Activated T-helper 2 cell treated with anti-CD3 and anti-CD28 coated beads, Interferon-gamma antibody, Interleukin-2, Interleukin-4, amounts not matched to agents 10 μg/mL and 5 μg/mL and 100 μg/mL, durations not matched to agents 14 hours and 24 hours and 36 hours (primary cell): ENCODE measurements around the gene LY86. TPM values are rescaled to one million over a fixed set of nuclear protein-coding genes. Genes with fewer than 3 reads are reported as not detected.

ENCODE experiments used
- DNase-seq: peaks from one replicate; pipeline ENCODE4 v3.0.0; 2021; ENCODE audit warnings: low spot score
- H3K27ac Mint-ChIP-seq: one replicate; pipeline ENCODE4 v1.8.0; 2021; ENCODE audit warnings: mixed read lengths
- H3K27me3 Mint-ChIP-seq: one replicate; pipeline ENCODE4 v1.8.0; 2021; ENCODE audit warnings: low read depth, mixed read lengths
- H3K36me3 Mint-ChIP-seq: one replicate; pipeline ENCODE4 v1.8.0; 2021; ENCODE audit warnings: low read depth, mixed read lengths
- H3K4me1 Mint-ChIP-seq: one replicate; pipeline ENCODE4 v1.8.0; 2021; ENCODE audit warnings: low read depth, mixed read lengths
- H3K4me3 Mint-ChIP-seq: one replicate; pipeline ENCODE4 v1.8.0; 2021; ENCODE audit warnings: low read depth, mild to moderate bottlenecking, moderate library complexity, mixed read lengths
- H3K9me3 Mint-ChIP-seq: one replicate; pipeline ENCODE4 v1.8.0; 2021; ENCODE audit warnings: mixed read lengths
- intact Hi-C: fragments of 100-400 bp; cut with micrococcal nuclease; formaldehyde crosslinking; loops from one replicate; pipeline ENCODE4 v1.15.1; 2023
- total RNA-seq: library from RNA; stranded (reverse); gene quantifications from 2 replicates; pipeline ENCODE4 v1.2.3, GENCODE V29; 2022

LY86 gene
- total RNA-seq, 1 donor from 2014 or later = 0.55 TPM

GRCh38 chr6:6580225-6580856 is 8.2 kb upstream of the LY86 start:
- H3K27ac Mint-ChIP-seq = peak overlapping the region; percentile 21
- peaks cover 18% of the 10 kb centered on the region for H3K4me1 Mint-ChIP-seq
- peaks cover 17% of the 10 kb centered on the region for H3K36me3 Mint-ChIP-seq
- H3K27me3 Mint-ChIP-seq = no peaks in the 10 kb centered on the region
- peaks cover 18% of the 10 kb centered on the region for H3K9me3 Mint-ChIP-seq
- no peak for DNase-seq
- H3K4me3 Mint-ChIP-seq = no peak overlapping the region
- intact Hi-C loops = no loop called here

- peaks cover 18% of the 10 kb centered on the region for H3K4me1 Mint-ChIP-seq
- H3K4me3 Mint-ChIP-seq = no peak overlapping the region
- no peak for DNase-seq
- H3K36me3 Mint-ChIP-seq = peaks cover 17% of the 10 kb centered on the region
- intact Hi-C loops = no loop called here
- H3K27me3 Mint-ChIP-seq = no peaks in the 10 kb centered on the region
- H3K27ac Mint-ChIP-seq = no peak overlapping the region
- peaks cover 18% of the 10 kb centered on the region for H3K9me3 Mint-ChIP-seq
Measured at GRCh38 chr6:6581054-6581453, 7.5 kb upstream of the LY86 start.

DNA sequence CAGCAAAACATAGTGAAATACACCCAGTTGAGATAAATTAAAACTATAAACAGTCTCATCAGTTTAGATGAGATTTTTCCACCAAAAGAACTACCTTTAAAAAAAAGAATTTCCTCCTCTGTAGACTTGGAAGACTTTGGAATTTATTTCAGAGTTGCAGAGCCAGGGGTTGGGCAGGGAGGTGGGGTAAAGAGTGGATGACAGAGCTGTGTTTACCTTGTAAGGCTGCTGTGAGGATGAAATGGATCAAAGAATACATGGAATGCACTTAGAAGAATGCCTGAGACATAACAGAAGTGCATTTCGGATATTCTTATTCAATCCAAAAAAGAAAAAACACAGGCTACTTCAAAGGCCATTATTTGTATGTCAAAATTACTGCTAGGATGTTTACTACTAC is 6.4 kb upstream of the LY86 start:
- Mint-ChIP-seq H3K27me3 (no peaks in the 10 kb centered on the region), H3K4me3 (no peak overlapping the region), H3K27ac (no peak overlapping the region), H3K36me3 (peaks cover 17% of the 10 kb centered on the region), H3K4me1 (peaks cover 18% of the 10 kb centered on the region), H3K9me3 (peaks cover 18% of the 10 kb centered on the region)
- intact Hi-C loops = no loop called here
- DNase-seq = no peak

DNA sequence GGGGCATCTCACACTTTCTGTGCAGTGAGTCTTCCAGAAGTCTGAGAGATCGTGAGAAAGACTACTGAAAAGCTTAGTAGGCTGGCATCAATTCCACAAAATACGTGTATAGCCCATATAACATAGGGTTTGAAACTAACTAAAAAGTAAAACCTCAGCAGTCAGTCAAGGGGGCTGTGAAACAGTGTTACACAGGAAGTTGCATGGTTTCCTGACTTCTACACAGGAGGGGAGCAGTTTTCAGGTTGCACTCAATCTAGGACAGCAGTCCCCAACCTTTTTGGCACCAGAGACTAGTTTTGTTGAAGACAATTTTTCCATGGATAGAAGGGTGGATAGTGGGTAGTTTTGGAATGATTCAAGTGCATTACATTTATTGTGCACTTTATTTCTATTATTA is 4.7 kb upstream of the LY86 start:
- H3K27ac Mint-ChIP-seq = no peak overlapping the region
- peaks cover 17% of the 10 kb centered on the region for H3K36me3 Mint-ChIP-seq
- H3K4me3 Mint-ChIP-seq = no peak overlapping the region
- intact Hi-C loops = no loop called here
- DNase-seq = no peak
- peaks cover 29% of the 10 kb centered on the region for H3K4me1 Mint-ChIP-seq
- no peaks in the 10 kb centered on the region for H3K27me3 Mint-ChIP-seq
- peaks cover 18% of the 10 kb centered on the region for H3K9me3 Mint-ChIP-seq

- Mint-ChIP-seq H3K27me3 (no peaks in the 10 kb centered on the region), H3K27ac (no peak overlapping the region), H3K4me1 (peaks cover 35% of the 10 kb centered on the region), H3K9me3 (peaks cover 18% of the 10 kb centered on the region), H3K36me3 (peaks cover 16% of the 10 kb centered on the region), H3K4me3 (no peak overlapping the region)
- no peak for DNase-seq
- intact Hi-C loops = no loop called here
Measured at GRCh38 chr6:6584310-6585002, 4.1 kb upstream of the LY86 start.

GRCh38 chr6:6585003-6585311 is 3.6 kb upstream of the LY86 start:
- H3K36me3 Mint-ChIP-seq = peaks cover 12% of the 10 kb centered on the region
- intact Hi-C loops = no loop called here
- no peak overlapping the region for H3K27ac Mint-ChIP-seq
- peaks cover 13% of the 10 kb centered on the region for H3K9me3 Mint-ChIP-seq
- peaks cover 38% of the 10 kb centered on the region for H3K4me1 Mint-ChIP-seq
- no peak overlapping the region for H3K4me3 Mint-ChIP-seq
- H3K27me3 Mint-ChIP-seq = no peaks in the 10 kb centered on the region
- DNase-seq = no peak

GRCh38 chr6:6586167-6586566 is 2.4 kb upstream of the LY86 start:
- intact Hi-C loops = no loop called here
- Mint-ChIP-seq H3K36me3 (peaks cover 8% of the 10 kb centered on the region), H3K4me1 (peaks cover 34% of the 10 kb centered on the region)

DNA sequence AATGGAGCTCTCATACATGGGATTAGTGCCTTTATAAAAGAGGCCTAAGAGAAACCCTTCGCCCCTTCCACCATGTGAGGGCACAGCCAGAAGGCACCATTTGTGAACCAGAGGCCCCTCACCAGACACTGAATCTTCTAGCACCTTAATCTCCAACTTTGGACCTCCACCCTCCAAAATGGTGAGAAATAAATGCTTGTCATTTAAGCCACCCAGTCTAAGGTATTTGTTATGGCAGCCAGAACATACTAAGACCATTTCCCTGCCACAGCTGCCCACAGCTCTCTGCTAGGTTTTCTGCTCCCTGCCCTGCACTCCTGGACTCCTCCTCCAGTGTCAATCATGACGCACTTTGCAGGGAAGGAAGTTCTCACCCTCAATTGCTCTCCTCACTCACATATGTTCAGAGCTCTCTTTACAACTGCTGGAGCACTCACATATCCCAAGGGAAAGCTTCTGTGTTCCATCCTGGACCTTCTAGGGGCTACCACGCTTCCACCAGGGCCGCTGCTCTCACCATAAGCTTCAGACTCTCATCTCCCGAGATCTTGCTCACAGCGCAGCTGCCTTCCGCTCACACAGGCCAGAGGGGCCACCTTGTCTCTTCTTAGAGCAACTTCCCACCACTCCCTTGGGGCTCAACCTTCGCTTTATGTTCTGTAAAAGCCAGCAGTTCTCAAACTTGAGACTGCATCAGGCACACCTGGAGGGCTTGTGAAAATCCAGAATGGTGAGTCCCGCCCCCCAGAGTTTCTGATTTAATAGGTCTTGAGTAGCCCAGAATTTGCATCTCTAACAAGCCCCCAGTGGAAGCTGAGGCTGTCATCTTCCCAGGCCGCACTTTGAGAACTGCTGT is 1.6 kb upstream of the LY86 start:
- Mint-ChIP-seq H3K4me3 (no peak overlapping the region), H3K9me3 (peaks cover 3% of the 10 kb centered on the region), H3K27me3 (no peaks in the 10 kb centered on the region), H3K27ac (peak overlapping the region; percentile 20), H3K4me1 (peaks cover 39% of the 10 kb centered on the region), H3K36me3 (peaks cover 10% of the 10 kb centered on the region)
- DNase-seq = no peak
- intact Hi-C loops = no loop called here

More at GRCh38 chr6:6586167-6586566, 2.4 kb upstream of the LY86 start:
- DNase-seq = no peak
- Mint-ChIP-seq H3K9me3 (peaks cover 3% of the 10 kb centered on the region), H3K4me3 (no peak overlapping the region), H3K27me3 (no peaks in the 10 kb centered on the region), H3K27ac (no peak overlapping the region)

- no peak for DNase-seq
- H3K27me3 Mint-ChIP-seq = no peaks in the 10 kb centered on the region
- H3K9me3 Mint-ChIP-seq = peaks cover 3% of the 10 kb centered on the region
- peak overlapping the region; percentile 17 for H3K4me3 Mint-ChIP-seq
- intact Hi-C loops = no loop called here
- H3K36me3 Mint-ChIP-seq = peaks cover 10% of the 10 kb centered on the region
- H3K4me1 Mint-ChIP-seq = peaks cover 47% of the 10 kb centered on the region
- H3K27ac Mint-ChIP-seq = peak overlapping the region; percentile 45
Measured at GRCh38 chr6:6587696-6588063, 840 bp upstream of the LY86 start.

GRCh38 chr6:6588924-6589709 is 597 bp downstream of the LY86 start:
- peaks cover 20% of the 10 kb centered on the region for H3K36me3 Mint-ChIP-seq
- no peaks in the 10 kb centered on the region for H3K9me3 Mint-ChIP-seq
- peaks cover 49% of the 10 kb centered on the region for H3K4me1 Mint-ChIP-seq
- H3K27ac Mint-ChIP-seq = peak overlapping the region; percentile 44
- H3K4me3 Mint-ChIP-seq = peak overlapping the region; percentile 56
- no peaks in the 10 kb centered on the region for H3K27me3 Mint-ChIP-seq
- intact Hi-C loops = no loop called here
- no peak for DNase-seq

DNA sequence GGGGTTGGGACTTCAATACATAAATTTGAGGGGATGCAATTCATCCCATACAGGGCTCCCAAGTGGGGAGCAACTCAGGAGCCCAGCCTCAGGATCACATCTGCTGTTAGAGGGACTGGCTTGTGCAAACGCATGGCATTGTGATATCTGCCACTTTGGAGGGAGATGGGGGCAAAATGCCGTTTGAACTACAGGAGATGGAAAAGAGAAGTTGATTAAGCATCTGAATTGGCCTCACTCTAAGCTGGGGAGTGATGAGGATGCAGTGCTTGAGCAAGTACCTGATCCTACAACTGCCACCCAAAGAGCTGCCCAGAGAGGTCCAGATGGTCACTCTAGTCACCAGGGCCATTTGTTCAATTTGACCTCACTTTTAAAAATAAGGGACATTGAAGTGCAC is 2.0 kb downstream of the LY86 start:
- Mint-ChIP-seq H3K27me3 (peaks cover 2% of the 10 kb centered on the region), H3K9me3 (no peaks in the 10 kb centered on the region), H3K36me3 (peaks cover 24% of the 10 kb centered on the region), H3K4me3 (no peak overlapping the region), H3K4me1 (peaks cover 42% of the 10 kb centered on the region), H3K27ac (no peak overlapping the region)
- intact Hi-C loops = no loop called here
- DNase-seq = no peak

DNA sequence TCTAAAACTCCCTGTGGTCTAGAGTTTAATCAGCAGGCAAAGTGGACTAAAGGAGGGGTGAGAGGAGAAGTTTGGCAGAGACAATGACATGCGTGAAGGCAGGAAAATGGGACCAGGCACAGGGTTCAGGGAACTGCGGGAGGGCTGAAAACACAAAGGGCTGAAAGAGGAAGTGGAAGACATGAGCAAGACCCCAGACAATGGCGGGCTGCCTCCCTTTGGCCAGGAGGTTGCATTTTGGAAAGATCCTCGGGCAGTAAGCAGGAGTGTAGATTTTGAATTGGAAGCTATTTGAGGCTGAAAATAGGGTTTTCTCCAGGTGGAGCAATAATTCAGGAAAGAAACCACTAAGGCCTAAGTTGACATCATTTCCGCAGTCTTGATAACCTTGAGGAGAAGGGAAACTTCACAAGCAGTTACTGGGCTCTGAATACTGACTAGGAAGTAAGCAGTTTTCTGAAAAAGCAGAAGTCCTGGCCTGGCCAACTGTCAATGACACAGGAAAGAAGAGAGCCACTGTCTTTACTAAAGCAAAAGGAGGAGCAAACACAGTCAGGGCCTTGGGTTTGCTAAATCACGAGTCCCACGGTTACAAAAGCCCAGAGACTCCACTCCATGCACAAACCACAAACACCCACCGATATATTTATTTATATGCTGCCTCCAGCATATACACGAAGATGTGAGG is 3.4 kb downstream of the LY86 start:
- Mint-ChIP-seq H3K27me3 (peaks cover 2% of the 10 kb centered on the region), H3K9me3 (no peaks in the 10 kb centered on the region), H3K36me3 (peaks cover 24% of the 10 kb centered on the region), H3K4me1 (peaks cover 47% of the 10 kb centered on the region), H3K4me3 (no peak overlapping the region), H3K27ac (no peak overlapping the region)
- DNase-seq = no peak
- intact Hi-C loops = no loop called here
